ENCODE measurements around the gene OXCT2.

DNA sequence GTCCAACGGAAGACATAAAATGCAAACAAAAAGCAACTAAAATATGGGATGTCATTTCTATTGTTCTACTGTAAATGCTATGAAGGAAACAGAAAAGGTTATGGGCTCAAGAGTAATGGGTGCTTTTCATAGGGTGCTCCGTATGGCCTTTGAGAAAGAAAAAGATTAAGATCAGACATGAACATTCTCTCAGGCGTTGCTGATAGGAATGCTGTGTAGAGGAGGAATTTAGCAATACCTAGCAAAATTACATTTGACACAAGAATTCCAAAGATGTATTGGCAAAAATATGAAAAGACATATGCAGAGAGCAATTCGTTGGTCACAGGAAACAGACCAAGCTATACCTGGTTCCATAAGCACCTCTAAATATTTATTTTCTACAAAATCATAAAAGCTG lies 5.7 kb upstream of the OXCT2 start:
- TF ChIP-seq EZH2 (IDR thresholded peaks at IDR 0.05), result no peak
- TF ChIP-seq, protein P1, sequence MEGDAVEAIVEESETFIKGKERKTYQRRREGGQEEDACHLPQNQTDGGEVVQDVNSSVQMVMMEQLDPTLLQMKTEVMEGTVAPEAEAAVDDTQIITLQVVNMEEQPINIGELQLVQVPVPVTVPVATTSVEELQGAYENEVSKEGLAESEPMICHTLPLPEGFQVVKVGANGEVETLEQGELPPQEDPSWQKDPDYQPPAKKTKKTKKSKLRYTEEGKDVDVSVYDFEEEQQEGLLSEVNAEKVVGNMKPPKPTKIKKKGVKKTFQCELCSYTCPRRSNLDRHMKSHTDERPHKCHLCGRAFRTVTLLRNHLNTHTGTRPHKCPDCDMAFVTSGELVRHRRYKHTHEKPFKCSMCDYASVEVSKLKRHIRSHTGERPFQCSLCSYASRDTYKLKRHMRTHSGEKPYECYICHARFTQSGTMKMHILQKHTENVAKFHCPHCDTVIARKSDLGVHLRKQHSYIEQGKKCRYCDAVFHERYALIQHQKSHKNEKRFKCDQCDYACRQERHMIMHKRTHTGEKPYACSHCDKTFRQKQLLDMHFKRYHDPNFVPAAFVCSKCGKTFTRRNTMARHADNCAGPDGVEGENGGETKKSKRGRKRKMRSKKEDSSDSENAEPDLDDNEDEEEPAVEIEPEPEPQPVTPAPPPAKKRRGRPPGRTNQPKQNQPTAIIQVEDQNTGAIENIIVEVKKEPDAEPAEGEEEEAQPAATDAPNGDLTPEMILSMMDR (IDR thresholded peaks at IDR 0.05), result no peak

Data from neural progenitor cell (in vitro differentiated cells).